ENCODE results near the gene DNAAF8. TPM values are rescaled to one million over a fixed set of nuclear protein-coding genes. Genes with fewer than 3 reads are reported as not detected.

The DNAAF8 gene
- polyA plus RNA-seq, 1 of the 3 experiments (the other 2 are of a cell fraction), result 3.1 TPM

DNA sequence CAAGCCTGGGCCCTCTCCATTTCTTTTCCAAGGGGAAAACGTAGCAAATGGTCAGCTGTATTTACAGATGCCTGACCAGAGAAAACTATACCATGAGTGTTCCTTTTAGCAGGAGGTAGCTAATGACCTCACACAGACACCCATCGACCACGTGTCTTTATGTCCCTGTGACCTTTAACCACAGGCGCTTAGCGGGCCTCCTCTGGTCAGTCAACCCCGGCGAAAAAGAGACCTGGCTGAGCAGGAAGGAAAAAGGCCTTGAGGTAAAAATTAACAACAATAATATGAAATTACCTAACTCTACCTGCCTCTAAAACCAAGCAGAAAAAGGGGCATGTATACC is 31.9 kb upstream of the DNAAF8 start:
- no peak overlapping the region for H3K4me3 ChIP-seq (ENCODE audit: low read depth in 2 of 2, low read length in 1 of 2)
- no peaks in the 10 kb centered on the region for H3K9me2 ChIP-seq
- WGBS (ENCODE audit: low lambda C conversion rate), result 93% methylated on average over 6 of the region's 7 CpGs
- H2AFZ ChIP-seq (ENCODE audit: low read depth), result no peak overlapping the region
- no peaks in the 10 kb centered on the region for H3K27me3 ChIP-seq (ENCODE audit: insufficient read depth)
- H3F3A ChIP-seq (replicated peaks; ENCODE audit: insufficient read depth), result no peaks in the 10 kb centered on the region
- H3K36me3 ChIP-seq (replicated peaks in 1 of 2; ENCODE audit: control insufficient read depth in 1 of 2, insufficient read depth in 2 of 2, low read length in 1 of 2), result peaks cover 11 to 72% of the 10 kb centered on the region in 2 experiments
- no peak overlapping the region for H3K4me2 ChIP-seq
- TF ChIP-seq GABPA (IDR thresholded peaks at IDR 0.05; ENCODE audit: low read depth) (no peak), NRF1 (IDR thresholded peaks at IDR 0.05; ENCODE audit: low read depth, low read length) (no peak), EP300 (IDR thresholded peaks at IDR 0.05; ENCODE audit: borderline replicate concordance in 1 of 2, low read depth in 1 of 2, low read length in 1 of 2) (no peak), JUND (IDR thresholded peaks at IDR 0.05) (no peak), POLR2AphosphoS5 (IDR thresholded peaks at IDR 0.05; ENCODE audit: low read depth, low read length) (no peak), TEAD4 (IDR thresholded peaks at IDR 0.05; ENCODE audit: borderline replicate concordance, insufficient read depth) (no peak), FOSL2 (IDR thresholded peaks at IDR 0.05; ENCODE audit: borderline replicate concordance, low read depth) (no peak), MEF2A (IDR thresholded peaks at IDR 0.05; ENCODE audit: borderline replicate concordance, low read depth) (no peak), TAF1 (IDR thresholded peaks at IDR 0.05; ENCODE audit: borderline replicate concordance, low read depth, low read length) (no peak), ELF1 (IDR thresholded peaks at IDR 0.05) (no peak), RXRA (IDR thresholded peaks at IDR 0.05; ENCODE audit: borderline replicate concordance, low read depth) (no peak), TCF12 (IDR thresholded peaks at IDR 0.05) (no peak), RAD21 (IDR thresholded peaks at IDR 0.05; ENCODE audit: low read length) (no peak), EZH2phosphoT487 (IDR thresholded peaks at IDR 0.05; ENCODE audit: borderline replicate concordance, low read depth) (no peak)
- TF ChIP-seq, protein P1, sequence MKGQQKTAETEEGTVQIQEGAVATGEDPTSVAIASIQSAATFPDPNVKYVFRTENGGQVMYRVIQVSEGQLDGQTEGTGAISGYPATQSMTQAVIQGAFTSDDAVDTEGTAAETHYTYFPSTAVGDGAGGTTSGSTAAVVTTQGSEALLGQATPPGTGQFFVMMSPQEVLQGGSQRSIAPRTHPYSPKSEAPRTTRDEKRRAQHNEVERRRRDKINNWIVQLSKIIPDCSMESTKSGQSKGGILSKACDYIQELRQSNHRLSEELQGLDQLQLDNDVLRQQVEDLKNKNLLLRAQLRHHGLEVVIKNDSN (IDR thresholded peaks at IDR 0.05; ENCODE audit: borderline replicate concordance, low read depth), result no peak
- TF ChIP-seq, protein P2, sequence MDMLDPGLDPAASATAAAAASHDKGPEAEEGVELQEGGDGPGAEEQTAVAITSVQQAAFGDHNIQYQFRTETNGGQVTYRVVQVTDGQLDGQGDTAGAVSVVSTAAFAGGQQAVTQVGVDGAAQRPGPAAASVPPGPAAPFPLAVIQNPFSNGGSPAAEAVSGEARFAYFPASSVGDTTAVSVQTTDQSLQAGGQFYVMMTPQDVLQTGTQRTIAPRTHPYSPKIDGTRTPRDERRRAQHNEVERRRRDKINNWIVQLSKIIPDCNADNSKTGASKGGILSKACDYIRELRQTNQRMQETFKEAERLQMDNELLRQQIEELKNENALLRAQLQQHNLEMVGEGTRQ (IDR thresholded peaks at IDR 0.05; ENCODE audit: borderline replicate concordance, low read depth, low read length), result no peak
- TF ChIP-seq, protein P3, sequence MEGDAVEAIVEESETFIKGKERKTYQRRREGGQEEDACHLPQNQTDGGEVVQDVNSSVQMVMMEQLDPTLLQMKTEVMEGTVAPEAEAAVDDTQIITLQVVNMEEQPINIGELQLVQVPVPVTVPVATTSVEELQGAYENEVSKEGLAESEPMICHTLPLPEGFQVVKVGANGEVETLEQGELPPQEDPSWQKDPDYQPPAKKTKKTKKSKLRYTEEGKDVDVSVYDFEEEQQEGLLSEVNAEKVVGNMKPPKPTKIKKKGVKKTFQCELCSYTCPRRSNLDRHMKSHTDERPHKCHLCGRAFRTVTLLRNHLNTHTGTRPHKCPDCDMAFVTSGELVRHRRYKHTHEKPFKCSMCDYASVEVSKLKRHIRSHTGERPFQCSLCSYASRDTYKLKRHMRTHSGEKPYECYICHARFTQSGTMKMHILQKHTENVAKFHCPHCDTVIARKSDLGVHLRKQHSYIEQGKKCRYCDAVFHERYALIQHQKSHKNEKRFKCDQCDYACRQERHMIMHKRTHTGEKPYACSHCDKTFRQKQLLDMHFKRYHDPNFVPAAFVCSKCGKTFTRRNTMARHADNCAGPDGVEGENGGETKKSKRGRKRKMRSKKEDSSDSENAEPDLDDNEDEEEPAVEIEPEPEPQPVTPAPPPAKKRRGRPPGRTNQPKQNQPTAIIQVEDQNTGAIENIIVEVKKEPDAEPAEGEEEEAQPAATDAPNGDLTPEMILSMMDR (IDR thresholded peaks at IDR 0.05), result no peak
- TF ChIP-seq, protein P4, sequence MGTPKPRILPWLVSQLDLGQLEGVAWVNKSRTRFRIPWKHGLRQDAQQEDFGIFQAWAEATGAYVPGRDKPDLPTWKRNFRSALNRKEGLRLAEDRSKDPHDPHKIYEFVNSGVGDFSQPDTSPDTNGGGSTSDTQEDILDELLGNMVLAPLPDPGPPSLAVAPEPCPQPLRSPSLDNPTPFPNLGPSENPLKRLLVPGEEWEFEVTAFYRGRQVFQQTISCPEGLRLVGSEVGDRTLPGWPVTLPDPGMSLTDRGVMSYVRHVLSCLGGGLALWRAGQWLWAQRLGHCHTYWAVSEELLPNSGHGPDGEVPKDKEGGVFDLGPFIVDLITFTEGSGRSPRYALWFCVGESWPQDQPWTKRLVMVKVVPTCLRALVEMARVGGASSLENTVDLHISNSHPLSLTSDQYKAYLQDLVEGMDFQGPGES (IDR thresholded peaks at IDR 0.05; ENCODE audit: low read depth, low read length), result no peak
- TF ChIP-seq, protein P5, sequence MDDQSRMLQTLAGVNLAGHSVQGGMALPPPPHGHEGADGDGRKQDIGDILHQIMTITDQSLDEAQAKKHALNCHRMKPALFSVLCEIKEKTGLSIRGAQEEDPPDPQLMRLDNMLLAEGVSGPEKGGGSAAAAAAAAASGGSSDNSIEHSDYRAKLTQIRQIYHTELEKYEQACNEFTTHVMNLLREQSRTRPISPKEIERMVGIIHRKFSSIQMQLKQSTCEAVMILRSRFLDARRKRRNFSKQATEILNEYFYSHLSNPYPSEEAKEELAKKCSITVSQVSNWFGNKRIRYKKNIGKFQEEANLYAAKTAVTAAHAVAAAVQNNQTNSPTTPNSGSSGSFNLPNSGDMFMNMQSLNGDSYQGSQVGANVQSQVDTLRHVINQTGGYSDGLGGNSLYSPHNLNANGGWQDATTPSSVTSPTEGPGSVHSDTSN (IDR thresholded peaks at IDR 0.05), result no peak
- TF ChIP-seq, protein P6, sequence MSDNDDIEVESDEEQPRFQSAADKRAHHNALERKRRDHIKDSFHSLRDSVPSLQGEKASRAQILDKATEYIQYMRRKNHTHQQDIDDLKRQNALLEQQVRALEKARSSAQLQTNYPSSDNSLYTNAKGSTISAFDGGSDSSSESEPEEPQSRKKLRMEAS (IDR thresholded peaks at IDR 0.05; ENCODE audit: low read depth), result no peak
- ChIA-PET CTCF (no interaction called here), POLR2A (no interaction called here)
- no peaks in the 10 kb centered on the region for H3K9me3 ChIP-seq
- no peak for DNase-seq
- H4K20me1 ChIP-seq (ENCODE audit: insufficient read depth), result no peaks in the 10 kb centered on the region
- H3K27ac ChIP-seq (ENCODE audit: low read depth in 2 of 2, low read length in 1 of 2), result no peak overlapping the region
- no peaks in the 10 kb centered on the region for H3K4me1 ChIP-seq (ENCODE audit: control insufficient read depth in 1 of 2, insufficient read depth in 2 of 2, low read depth in 1 of 2, low read length in 1 of 2)
- no peak overlapping the region for H3K9ac ChIP-seq
- H3K79me2 ChIP-seq (ENCODE audit: insufficient read depth), result peaks cover 7% of the 10 kb centered on the region

Data from SK-N-SH (cell line).